Cortex of kidney (tissue), 1 donor: Measurements from ENCODE around the gene EPHB1.

Experiments used
- DNase-seq: peaks from one replicate; lab custom pipeline; 2025; lab: John Stamatoyannopoulos, UW

Gene EPHB1

DNA sequence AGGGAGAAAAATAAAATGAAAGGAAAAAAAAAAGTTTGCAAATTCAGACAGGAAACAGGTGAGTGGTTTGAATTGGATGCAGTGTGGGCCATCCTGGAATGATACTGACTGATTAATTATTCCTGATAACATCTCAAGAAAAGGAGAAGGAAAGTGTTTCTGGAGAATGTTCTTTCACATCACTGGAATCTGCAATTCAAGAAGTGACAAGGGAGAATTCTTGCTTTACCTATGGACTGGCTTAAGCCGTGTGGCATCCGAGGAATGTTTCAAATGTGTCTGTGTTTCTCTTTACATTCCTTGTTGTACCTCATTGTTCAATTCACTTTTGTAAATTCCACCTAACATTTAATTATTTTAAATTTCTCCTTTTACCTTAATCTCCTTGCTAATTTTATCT lies 465.0 kb downstream of the EPHB1 start:
- DNase-seq, result no peak

DNA sequence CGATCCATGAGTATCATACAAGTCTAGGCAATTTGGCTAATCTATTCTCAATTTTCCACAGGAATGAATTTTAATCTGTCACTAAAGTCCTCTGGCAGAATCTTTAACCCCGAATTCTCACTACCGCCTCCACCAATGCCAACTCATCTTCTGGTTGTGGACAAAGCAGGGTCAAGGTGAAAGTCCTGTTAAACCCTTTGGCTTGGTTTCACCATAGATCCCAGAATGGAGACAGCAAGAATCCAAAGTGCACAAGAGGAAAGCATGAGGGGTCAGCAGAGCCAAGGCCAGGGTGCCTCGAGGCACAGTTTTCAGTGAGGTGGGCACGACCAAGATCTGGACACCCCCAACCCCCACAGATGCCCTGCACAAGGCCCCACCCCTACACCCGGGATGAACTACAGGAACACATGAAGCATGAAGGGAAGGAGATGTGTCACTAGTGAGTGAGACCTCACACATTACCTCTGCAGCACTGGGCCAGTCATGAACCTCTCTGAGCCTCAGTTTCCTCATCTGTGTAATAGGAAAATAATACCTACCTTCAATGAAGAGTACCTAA lies 466.2 kb downstream of the EPHB1 start:
- DNase-seq, result no peak

DNA sequence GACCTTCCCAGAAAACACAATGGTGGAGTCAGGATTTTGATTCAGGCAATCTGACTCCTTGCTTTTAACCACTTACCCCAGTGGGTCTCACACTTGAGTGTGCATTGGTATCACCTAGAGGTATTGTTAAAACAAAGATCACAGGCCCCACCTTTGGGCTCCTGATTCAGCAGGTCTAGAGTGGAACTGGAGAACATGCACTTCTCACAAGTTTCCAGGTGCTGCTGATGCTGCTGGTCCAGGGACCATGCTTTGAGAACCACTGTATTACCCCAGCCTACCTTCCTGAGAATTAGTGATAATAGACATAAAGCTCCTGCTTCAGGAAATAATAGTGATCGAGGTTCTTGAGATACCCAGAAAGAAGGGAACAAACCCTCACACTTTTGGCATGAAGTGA lies 466.9 kb downstream of the EPHB1 start:
- DNase-seq, result no peak

DNA sequence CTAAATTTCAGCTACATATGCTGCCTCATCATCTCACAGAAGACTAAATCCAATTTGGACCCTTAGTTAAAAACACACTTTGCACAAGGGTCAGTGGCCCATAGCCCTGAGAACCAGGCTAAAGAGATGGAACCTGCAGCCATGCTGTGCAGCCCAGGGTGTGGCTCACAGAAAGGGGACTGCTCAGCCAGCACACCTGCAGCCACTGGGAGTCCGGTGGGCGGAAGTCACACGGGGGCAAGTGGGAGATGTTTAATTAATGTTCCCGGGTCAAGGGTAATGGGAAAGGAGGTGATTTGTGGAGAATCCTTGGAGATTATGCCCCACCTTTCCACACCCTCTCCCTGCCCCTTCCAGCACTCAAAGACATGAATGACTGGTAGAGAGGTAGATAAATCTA lies 467.4 kb downstream of the EPHB1 start:
- no peak for DNase-seq

DNA sequence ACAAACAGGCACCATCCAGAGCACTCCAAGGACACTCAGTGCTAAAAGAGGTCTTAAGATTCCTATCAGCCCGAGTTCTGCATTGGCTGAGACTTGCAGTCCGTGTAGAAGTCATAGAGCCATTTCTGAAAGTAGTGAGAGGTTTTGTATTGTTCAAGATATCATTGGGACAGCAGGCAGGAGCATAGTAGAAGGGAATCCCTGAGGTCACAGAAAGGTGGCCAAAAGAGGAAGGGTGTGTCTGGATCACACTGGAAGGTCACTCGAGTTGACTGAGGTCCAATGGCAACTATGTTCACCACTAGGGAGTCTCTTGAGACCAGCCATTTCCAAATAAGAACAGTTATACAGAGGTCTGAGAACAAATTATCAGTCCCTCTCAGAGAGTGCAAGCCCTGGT lies 468.3 kb downstream of the EPHB1 start:
- DNase-seq, result no peak

DNA sequence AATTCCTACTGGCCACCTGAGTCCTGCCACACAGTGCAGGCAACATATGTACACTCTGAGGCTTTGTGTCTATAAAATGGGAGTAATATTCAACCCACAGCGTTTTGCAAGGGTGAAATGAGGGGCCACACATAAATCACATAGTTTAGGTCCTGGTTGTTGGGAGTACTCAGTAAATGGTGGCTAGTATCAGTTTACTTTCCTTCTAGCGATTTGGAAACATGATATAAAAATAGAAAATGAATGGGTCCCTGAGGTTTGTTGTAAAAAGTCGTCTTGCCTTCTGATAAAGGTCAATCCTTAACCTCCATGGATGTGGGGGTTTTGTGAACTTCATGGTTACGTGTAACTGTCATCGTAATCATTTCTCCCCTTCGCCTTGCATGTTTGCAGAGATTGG lies 472.4 kb downstream of the EPHB1 start:
- DNase-seq, result no peak

DNA sequence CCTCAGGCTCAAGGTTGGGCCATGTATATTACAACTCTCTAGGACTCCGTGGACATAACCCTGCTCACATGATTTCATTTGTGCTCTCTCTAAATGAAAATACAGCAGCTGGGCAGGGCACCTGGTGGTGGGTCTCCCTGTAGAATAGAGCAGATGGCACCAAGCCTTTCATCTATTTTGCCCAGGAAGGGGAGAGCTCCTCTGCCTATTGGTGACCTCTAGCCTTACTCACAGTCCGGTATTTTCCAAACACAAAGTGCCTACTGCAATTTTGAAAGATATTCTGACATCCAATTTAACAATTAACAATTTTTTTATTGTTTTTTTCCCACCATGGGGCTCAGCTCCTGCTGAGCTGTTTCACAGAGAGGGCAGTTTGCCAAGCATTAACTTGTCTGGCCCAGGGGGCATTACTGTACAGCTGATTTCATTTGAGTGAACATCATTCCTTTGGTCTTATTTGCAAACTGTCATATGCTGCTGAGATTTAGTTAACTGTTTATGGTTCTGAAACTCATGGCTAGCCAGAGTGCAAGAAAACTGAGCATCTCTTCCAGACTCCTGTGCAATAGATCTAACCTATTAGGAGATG lies 474.0 kb downstream of the EPHB1 start:
- DNase-seq, result no peak

DNA sequence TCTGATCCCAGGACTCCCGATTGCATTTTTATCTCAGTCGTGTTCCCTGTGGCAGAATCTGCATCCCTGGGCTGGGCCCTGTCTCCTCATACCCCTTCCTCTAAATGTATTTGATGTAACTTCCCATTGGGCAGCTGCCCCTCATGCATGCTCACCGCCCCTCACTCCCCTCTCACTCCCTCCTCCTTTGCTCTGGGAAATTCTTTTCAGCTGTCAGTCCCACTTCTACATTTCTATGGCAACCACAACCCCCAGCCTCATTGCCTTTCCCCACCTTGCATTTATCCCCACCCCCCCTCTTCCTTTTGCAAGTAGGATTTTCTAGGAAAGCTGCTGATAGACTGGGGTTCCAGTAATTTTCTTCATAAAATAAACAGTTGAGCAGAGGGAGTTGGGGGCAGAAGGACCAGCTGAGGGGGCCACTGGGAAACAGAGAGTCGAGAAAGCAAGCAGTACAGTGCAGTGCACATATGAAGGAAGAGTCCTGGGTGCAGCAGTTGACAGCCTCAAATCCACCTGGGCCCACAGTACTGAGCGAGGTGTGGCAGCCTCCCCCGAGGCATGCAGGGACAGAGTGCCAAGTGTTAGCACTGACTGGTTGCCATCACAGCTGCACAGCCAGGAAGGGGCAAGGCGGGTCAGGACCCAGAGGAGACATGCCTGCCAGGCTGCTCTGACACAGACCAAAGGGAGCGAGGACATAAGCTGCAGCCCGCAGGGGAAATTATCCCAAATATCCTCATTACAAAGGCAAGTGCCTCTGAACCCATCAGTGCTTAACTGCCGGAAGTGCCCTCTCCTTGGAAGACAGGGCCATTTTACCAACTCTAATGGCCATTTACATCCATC lies 476.3 kb downstream of the EPHB1 start:
- no peak for DNase-seq

DNA sequence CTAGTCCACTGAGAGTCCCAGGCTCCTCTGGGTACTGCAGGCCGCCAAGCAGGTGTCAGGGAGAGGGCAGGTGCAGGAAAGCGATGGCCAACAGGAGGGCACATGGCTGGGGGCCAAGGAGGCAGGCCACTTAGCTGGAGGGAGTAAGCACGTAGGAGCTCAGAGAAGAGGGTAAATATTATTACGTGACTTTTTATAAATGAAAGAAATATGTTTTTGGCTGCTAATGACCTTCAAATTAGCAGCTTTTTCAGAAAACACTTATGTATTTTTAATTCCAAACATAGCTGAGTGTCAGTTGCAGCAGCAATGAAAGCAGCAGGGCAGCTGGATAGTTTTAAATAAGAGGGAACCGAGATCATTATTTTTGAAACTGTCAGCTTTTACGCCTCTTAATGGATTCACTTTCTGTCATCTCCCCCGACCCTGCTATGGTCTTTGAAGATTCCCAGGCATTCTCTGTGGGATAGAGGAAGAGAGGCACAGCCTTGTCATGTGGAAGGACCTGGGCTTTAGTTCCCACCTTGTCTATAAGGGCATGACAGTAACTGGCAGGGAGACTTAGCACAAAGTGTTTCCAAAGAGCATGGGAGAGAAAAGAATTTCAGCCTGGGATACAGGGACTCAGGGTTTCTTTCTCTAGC lies 477.1 kb downstream of the EPHB1 start:
- DNase-seq, result no peak

DNA sequence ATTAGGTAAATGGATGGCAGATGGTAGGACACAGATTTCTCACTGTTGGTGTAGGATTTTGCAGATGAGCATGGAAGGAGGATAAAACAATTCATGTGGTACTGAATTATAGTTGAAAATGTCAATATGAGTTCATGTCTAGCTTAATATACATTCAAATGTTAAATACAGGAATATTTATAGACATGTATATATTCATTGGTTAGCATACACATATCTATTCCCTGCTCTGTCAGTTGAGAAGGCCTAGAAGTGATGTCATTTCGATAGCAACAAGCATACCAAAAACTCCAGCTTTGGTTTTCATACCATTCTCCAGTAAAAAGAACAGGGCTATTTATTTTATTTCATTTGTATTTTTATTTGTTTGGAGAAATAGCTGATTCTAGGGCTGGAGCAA lies 497.1 kb downstream of the EPHB1 start:
- no peak for DNase-seq

DNA sequence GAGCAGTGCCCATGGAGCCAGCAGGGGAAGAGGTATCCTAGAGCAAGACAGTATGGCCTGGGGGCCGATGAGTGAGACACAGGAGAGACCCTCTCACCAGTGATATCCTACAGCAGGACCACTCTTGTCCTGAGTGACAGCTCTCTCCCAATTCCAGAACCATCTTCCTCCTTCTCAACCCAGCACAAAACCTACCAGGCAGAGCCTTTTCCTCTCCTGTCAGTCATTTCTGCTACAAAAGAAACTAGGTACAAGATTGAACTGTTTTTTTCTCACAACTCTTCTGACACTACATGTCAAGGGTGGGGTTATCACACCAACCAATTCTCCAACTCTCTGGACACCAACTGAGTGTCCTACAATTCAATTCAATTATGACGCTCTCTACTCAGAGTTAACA lies 506.6 kb downstream of the EPHB1 start:
- no peak for DNase-seq

DNA sequence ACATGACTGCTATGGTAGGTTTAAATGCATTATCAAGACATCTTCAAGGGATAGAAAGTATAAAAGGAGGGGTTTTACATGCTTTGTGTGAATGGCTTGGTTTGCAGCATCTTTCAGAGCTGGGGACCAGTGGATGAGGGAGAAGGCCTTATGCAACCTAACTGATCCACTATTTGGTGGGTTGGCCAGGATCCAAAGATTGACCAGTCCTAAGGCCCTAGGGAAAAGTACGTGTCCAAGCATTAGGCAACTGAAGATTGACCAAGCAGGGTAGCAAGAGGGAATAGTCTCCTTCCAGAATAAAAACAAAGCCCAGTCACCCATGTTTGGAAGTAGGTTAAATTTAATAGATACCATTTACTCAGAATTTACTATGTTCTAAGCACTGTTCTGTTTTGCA lies 509.3 kb downstream of the EPHB1 start:
- DNase-seq, result no peak
